ENCODE results near the gene ATP1B1. TPM values are rescaled to one million over a fixed set of nuclear protein-coding genes. Genes with fewer than 3 reads are reported as not detected.

ATP1B1 gene
- total RNA-seq, 1 experiment from 2014 or later = 44.4 TPM

GRCh38 chr1:169110236-169110635 lies 3.7 kb downstream of the ATP1B1 start:
- Histone ChIP-seq H3K56ac (ENCODE audit: insufficient read length, low read depth, low read length) (no peak overlapping the region), H3K79me1 (ENCODE audit: insufficient read depth, low read depth, low read length, poor library complexity, severe bottlenecking) (no peaks in the 10 kb centered on the region), H3K4me1 (ENCODE audit: insufficient read depth, low read length) (peaks cover 11% of the 10 kb centered on the region; the same call in 1 of the 2 replicates), H4K8ac (replicated peaks; ENCODE audit: insufficient read length, low read depth, low read length) (no peak overlapping the region), H4K91ac (ENCODE audit: insufficient read length, low read depth, low read length) (no peak overlapping the region), H2BK20ac (ENCODE audit: low read depth, low read length, poor library complexity, severe bottlenecking) (no peak overlapping the region), H3K9me3 (ENCODE audit: control insufficient read depth, low read depth, low read length) (no peaks in the 10 kb centered on the region), H3K4me2 (ENCODE audit: insufficient read depth, insufficient read length, low read length) (peak overlapping the region; percentile 2), H3K23ac (ENCODE audit: insufficient read length, low read depth, low read length) (no peak overlapping the region), H4K20me1 (ENCODE audit: control insufficient read depth, insufficient read depth, insufficient read length) (no peaks in the 10 kb centered on the region), H2BK120ac (ENCODE audit: low read depth, low read length, poor library complexity, severe bottlenecking) (no peak overlapping the region), H3K79me2 (ENCODE audit: insufficient read depth, low read length) (peaks cover 33% of the 10 kb centered on the region; the same call in 1 of the 2 replicates), H3T11ph (ENCODE audit: low read length) (no peak overlapping the region), H3K27ac (ENCODE audit: insufficient read length, low read depth, low read length) (no peak overlapping the region), H2BK15ac (ENCODE audit: low read depth, low read length) (no peak overlapping the region), H3K14ac (ENCODE audit: insufficient read depth, low read length) (no peak overlapping the region), H2BK12ac (ENCODE audit: insufficient read length, low read depth, low read length) (no peak overlapping the region), H3K18ac (ENCODE audit: insufficient read length, low read depth, low read length) (no peak overlapping the region), H4K5ac (ENCODE audit: insufficient read length, low read depth, low read length) (no peak overlapping the region), H3K23me2 (ENCODE audit: insufficient read length, low read depth, low read length, poor library complexity, severe bottlenecking) (peaks cover 11% of the 10 kb centered on the region), H2BK5ac (ENCODE audit: insufficient read length, low read length) (no peak overlapping the region), H2AFZ (ENCODE audit: low read length) (no peak overlapping the region), H3K9ac (ENCODE audit: extremely low read depth, insufficient read length, low read length) (no peak overlapping the region), H3K4ac (ENCODE audit: low read depth, low read length) (no peak overlapping the region), H2AK5ac (ENCODE audit: insufficient read length, low read length) (no peak overlapping the region), H3K27me3 (ENCODE audit: insufficient read depth, low read length) (no peaks in the 10 kb centered on the region)
- no peaks in the 10 kb centered on the region; a peak in 1 of 5 replicates for H3K9me3 Mint-ChIP-seq
- H3K27me3 Mint-ChIP-seq (ENCODE audit: low read depth) = no peaks in the 10 kb centered on the region; the same call in 1 of the 2 replicates
- H3K36me3 Mint-ChIP-seq (ENCODE audit: insufficient read depth in 1 of 3, low read depth in 3 of 3) = peaks cover 25 to 41% (median 40%) of the 10 kb centered on the region in 3 experiments; a peak in 6 of 7 replicates
- no peak for DNase-seq
- peak overlapping the region; percentile 21 to 77 (median 27); a peak in 3 of 7 replicates for H3K27ac Mint-ChIP-seq
- WGBS (ENCODE audit: extremely low coverage, insufficient read length, low lambda C conversion rate) = no CpG with 5 or more reads among the region's 3 CpGs
- peak overlapping the region in 1 of 2 experiments; percentile 37; a peak in 2 of 5 replicates for H3K4me3 Mint-ChIP-seq
- peaks cover 51 to 60% of the 10 kb centered on the region in 2 experiments for H3K4me1 Mint-ChIP-seq
- TF ChIP-seq CTCF (conservative IDR thresholded peaks at IDR 0.05) = no peak

All from H9 (cell line).